ENCODE data around the gene TAF4B.

- no peak for TF ChIP-seq EZH2phosphoT487 (IDR thresholded peaks at IDR 0.05; ENCODE audit: insufficient read depth, low read depth)
- TF ChIP-seq EZH2 (IDR thresholded peaks at IDR 0.05; ENCODE audit: insufficient read depth, poor library complexity, severe bottlenecking): no peak
Measured at GRCh38 chr18:26367425-26367824, 141.2 kb downstream of the TAF4B start.
